GM18909 (cell line): ENCODE data around the gene EML2.

Experiments
- ATAC-seq: cut with Tn5 transposase; IDR thresholded peaks from one replicate; pipeline ENCODE4 v1.9.1; 2021; ENCODE audit warnings: mild to moderate bottlenecking; ENCODE audit not compliant: unreplicated experiment, poor library complexity

The EML2 gene

GRCh38 chr19:45591004-45591637 lies 48.1 kb downstream of the EML2 start:
- no peak for ATAC-seq

DNA sequence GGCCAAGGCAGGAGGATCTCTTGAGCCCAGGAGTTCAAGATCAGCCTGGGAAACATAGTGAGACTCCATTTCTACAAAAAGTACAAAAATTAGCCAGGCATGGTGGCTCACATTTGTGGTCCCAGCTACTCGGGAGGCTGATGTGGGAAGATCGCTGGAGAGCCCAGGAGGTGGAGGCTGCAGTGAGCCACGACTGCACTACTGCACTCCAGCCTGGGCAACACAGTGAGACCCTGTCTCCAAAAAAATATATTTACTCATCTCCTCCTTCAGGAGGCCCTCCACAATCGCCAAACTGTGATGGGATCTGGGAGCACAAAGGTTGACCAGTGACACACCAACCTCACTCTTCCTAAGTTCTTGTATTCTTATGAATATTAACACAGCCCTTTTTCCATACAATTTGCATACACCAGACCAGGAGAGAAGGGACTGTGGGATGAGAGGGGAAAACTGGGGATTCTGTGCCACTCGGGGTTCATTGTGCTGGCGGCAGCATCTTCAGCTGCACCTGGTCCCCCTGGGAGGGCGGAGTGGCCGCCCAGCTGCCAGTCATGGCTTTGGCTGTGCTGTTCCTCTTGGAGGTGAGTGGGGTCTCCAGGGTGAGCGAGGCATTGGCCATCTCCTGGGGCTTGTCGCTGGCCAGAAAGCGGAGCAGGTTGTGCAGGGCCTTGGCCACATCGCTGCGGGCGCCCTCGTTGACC lies 48.7 kb downstream of the EML2 start:
- no peak for ATAC-seq

GRCh38 chr19:45589768-45590167 lies 49.4 kb downstream of the EML2 start:
- ATAC-seq, result no peak

- no peak for ATAC-seq
These were observed 51.3 kb downstream of the EML2 start for GRCh38 chr19:45587873-45588272.

DNA sequence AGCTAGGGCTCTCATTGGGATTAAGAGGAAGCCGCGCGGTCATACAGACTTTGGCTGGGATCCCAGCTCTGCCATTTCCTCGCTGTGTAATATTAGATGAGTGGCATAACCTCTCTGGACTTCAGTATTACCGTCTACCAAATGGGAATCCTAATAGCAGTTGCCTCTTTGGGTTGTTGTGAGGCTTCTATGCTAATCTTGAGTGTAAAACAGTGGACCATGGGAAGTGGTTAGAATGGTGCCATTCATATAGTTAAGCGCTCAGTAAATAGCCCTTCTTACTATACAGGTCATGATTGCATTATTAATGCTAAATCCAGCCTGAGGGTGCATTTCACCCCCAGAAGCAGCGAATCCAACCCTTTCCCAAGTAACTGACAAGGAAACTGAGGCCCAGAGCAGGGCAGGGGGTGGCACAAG lies 54.0 kb downstream of the EML2 start:
- ATAC-seq, result no peak

GRCh38 chr19:45584332-45585157 lies 54.7 kb downstream of the EML2 start, which contains the start of gene OPA3:
Gene OPA3 (minus strand): TSS chr19:45584802. CDS start chr19:45584764, 38 bp downstream.
- peak; percentile 89 for ATAC-seq

- ATAC-seq, result no peak
These were observed 57.6 kb downstream of the EML2 start for GRCh38 chr19:45581576-45581975.

GRCh38 chr19:45578861-45579260 lies 60.3 kb downstream of the EML2 start:
- ATAC-seq, result no peak

- ATAC-seq, result no peak
These were observed 61.9 kb downstream of the EML2 start for GRCh38 chr19:45577111-45577905.

DNA sequence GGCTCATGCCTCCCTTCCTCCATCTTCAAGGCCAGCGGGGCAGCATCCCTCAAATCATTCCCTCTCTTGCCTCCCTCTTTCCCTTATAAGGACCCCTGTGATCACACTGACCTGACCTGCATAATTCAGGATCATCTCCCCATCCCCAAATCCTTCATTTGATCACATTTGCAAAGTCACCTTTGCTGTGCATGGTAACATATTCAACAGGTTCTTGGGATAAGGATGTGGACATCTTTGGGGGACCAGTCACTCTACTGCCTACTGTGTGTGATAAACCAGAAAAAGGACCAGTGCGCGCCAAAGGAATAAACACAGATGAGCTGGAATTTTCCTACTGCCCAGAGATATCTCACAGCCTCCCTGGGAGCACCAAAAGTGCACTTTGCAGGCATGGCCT lies 62.5 kb downstream of the EML2 start:
- no peak for ATAC-seq

- no peak for ATAC-seq
These were observed 64.0 kb downstream of the EML2 start for GRCh38 chr19:45575216-45575615.

GRCh38 chr19:45574526-45574925 lies 64.7 kb downstream of the EML2 start:
- ATAC-seq, result no peak

DNA sequence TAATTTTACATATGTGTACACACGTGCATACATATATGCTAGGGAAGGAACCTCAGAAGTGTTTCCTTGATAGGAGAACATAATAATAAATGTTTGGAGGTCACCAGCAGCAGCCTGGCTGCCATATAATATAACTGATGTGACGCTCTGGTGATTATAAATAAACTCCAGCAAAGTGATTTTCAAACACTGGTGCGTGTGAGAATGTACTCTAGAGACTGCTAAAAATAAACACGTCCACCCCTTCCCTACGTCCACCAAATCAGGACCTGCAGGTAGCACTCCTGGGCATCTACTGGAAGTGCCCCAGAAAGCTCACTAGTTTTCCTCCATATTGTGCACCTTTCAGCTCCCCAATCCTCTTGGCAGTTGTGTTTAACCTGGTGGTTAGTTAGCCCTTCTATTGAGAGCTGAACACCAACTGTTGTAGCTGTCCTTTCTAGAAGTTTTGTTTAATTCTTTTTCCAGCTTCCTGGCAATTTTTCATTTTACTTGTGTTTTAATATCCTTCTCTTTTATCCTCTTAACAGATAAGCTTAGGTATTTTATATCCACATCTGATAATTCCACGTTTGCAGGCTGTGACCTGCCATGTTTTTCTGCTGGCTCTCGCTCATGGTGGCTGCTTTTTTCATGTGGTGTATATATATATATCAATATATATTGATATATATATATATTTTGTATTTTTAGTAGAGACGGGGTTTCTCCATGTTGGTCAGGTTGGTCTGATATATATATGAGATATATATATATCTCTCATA lies 67.6 kb downstream of the EML2 start:
- no peak for ATAC-seq

- no peak for ATAC-seq
These were observed 69.4 kb downstream of the EML2 start for GRCh38 chr19:45569619-45570421.

GRCh38 chr19:45568732-45569131 lies 70.5 kb downstream of the EML2 start:
- no peak for ATAC-seq

GRCh38 chr19:45567609-45568008 lies 71.6 kb downstream of the EML2 start:
- no peak for ATAC-seq

DNA sequence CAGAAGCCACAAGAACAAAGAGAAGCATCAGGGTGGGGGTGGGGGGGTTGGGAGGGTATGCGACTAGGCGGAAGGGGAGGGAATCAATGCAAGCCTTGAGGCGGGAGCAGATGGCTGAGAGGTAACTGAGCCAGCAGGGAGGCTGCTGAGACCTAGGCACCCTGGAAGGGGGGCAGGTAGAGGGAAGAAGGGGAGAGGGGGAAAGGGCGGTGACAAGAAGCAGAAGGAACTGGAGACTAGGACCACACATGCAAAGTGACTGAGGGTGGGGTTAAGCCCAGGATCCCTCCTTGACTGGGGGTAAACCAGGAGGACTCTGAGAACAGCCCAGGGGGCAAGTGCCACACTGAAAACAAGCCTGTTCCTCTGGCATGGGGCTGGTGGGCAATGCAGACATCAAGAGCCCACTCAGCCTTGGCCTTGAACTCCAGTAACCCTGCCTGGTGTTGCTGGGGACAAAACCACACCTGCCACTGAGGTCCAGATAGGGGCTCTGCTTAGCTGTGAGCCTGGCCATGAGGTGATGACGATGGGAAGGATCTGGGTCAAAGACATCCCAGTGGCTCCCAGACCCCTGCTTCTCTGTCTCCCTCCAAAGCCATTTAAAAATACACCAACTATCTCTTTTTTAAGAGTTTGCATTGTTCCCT lies 74.9 kb downstream of the EML2 start:
- ATAC-seq, result no peak

GRCh38 chr19:45560686-45561085 lies 78.5 kb downstream of the EML2 start:
- ATAC-seq, result no peak
